RWPE2 (cell line): ENCODE data around the gene ARMC9.
A peak's percentile ranks its signal among the peaks of the same experiment; 100 is the strongest.

Experiments used
- ATAC-seq: fragments of 200-7000 bp; cut with Tn5 transposase; 3 replicates; pipeline ENCODE4 v1.9.1; 2021; ENCODE audit warnings: low read depth
- DNase-seq: peaks from one replicate; pipeline ENCODE4 v3.0.0-alpha.2; 2020; ENCODE audit warnings: low spot score
- H3K27ac ChIP-seq: fragments of 450-650 bp; 2 replicates; pipeline ENCODE4 v1.5.1; 2017; ENCODE audit warnings: mild to moderate bottlenecking; ENCODE audit not compliant: poor library complexity, severe bottlenecking
- H3K27me3 ChIP-seq: fragments of 250-450 bp; sonication (Bioruptor Pico); 2 replicates; pipeline ENCODE4 v1.5.1; 2021; ENCODE audit warnings: mild to moderate bottlenecking, moderate library complexity; ENCODE audit not compliant: insufficient read depth, poor library complexity, severe bottlenecking
- H3K36me3 ChIP-seq: fragments of 250-450 bp; sonication (Bioruptor Pico); 2 replicates; pipeline ENCODE4 v1.5.1; 2020; ENCODE audit warnings: low read depth, mild to moderate bottlenecking, moderate library complexity
- H3K4me1 ChIP-seq: fragments of 250-450 bp; sonication (Bioruptor Pico); 2 replicates; pipeline ENCODE4 v1.5.1; 2021; ENCODE audit warnings: mild to moderate bottlenecking, moderate library complexity; ENCODE audit not compliant: insufficient read depth, poor library complexity, severe bottlenecking
- H3K4me3 ChIP-seq: fragments of 250-450 bp; sonication (Bioruptor Pico); 2 replicates; pipeline ENCODE4 v1.5.1; 2021; ENCODE audit warnings: mild to moderate bottlenecking, moderate library complexity; ENCODE audit not compliant: severe bottlenecking
- H3K9me3 ChIP-seq: fragments of 250-450 bp; sonication (Bioruptor Pico); 2 replicates; pipeline ENCODE4 v1.5.1; 2021; ENCODE audit warnings: mild to moderate bottlenecking, moderate library complexity; ENCODE audit not compliant: severe bottlenecking
- TF ChIP-seq, protein P1 (sequence below): fragments of 450-650 bp; IDR thresholded peaks from one replicate; pipeline ENCODE4 v1.5.1; 2017; ENCODE audit warnings: mild to moderate bottlenecking, moderate library complexity; ENCODE audit not compliant: poor library complexity, severe bottlenecking

ARMC9 gene

GRCh38 chr2:231227310-231228162 lies 29.1 kb downstream of the ARMC9 start:
- peak; percentile 95 for ATAC-seq
- no peaks in the 10 kb centered on the region for H3K27me3 ChIP-seq
- H3K9me3 ChIP-seq: no peaks in the 10 kb centered on the region
- no peaks in the 10 kb centered on the region for H3K4me1 ChIP-seq
- no peak for DNase-seq
- H3K4me3 ChIP-seq: no peak overlapping the region
- H3K36me3 ChIP-seq: peaks cover 15% of the 10 kb centered on the region; the same call in 1 of the 2 replicates
- TF ChIP-seq, protein P1, sequence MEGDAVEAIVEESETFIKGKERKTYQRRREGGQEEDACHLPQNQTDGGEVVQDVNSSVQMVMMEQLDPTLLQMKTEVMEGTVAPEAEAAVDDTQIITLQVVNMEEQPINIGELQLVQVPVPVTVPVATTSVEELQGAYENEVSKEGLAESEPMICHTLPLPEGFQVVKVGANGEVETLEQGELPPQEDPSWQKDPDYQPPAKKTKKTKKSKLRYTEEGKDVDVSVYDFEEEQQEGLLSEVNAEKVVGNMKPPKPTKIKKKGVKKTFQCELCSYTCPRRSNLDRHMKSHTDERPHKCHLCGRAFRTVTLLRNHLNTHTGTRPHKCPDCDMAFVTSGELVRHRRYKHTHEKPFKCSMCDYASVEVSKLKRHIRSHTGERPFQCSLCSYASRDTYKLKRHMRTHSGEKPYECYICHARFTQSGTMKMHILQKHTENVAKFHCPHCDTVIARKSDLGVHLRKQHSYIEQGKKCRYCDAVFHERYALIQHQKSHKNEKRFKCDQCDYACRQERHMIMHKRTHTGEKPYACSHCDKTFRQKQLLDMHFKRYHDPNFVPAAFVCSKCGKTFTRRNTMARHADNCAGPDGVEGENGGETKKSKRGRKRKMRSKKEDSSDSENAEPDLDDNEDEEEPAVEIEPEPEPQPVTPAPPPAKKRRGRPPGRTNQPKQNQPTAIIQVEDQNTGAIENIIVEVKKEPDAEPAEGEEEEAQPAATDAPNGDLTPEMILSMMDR: peak; percentile 84
- H3K27ac ChIP-seq: no peak overlapping the region

GRCh38 chr2:231228223-231228622 lies 29.8 kb downstream of the ARMC9 start:
- no peak overlapping the region for H3K27ac ChIP-seq
- ATAC-seq (no peak), DNase-seq (no peak)
- no peaks in the 10 kb centered on the region for H3K4me1 ChIP-seq
- no peaks in the 10 kb centered on the region for H3K27me3 ChIP-seq
- H3K4me3 ChIP-seq: no peak overlapping the region
- no peaks in the 10 kb centered on the region for H3K9me3 ChIP-seq
- TF ChIP-seq, protein P1: no peak
- peaks cover 9% of the 10 kb centered on the region; the same call in 1 of the 2 replicates for H3K36me3 ChIP-seq

DNA sequence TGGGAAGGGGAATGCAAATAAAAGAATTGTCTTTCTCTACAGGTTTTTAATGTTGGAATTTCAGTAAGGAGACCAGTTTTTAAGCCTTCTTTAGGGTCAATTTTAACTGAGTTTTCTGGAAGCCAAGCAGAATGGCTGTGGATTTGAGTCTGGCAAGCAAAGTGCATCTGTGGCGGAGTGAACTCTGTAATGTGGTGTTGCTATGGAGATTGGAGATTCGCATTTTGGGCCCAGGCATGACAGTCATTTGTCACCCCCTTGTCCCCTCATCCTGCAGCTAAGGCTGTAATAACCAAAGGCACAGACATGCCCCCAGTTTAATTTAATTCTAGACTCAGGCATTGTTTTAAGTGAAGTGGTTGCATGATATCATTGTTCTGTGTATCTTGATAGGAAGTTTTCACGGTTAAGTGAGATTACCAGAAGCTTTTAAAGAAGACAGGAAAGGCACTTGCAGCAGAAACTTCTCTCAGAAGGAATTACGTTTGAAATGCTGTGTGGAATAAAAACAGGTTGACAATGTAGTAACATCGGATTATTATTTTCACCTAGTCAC lies 30.6 kb downstream of the ARMC9 start:
- no peaks in the 10 kb centered on the region for H3K9me3 ChIP-seq
- no peak for DNase-seq
- peaks cover 3% of the 10 kb centered on the region; the same call in 1 of the 2 replicates for H3K36me3 ChIP-seq
- no peak overlapping the region for H3K4me3 ChIP-seq
- ATAC-seq: no peak
- no peak overlapping the region for H3K27ac ChIP-seq
- TF ChIP-seq, protein P1: no peak
- no peaks in the 10 kb centered on the region for H3K27me3 ChIP-seq
- no peaks in the 10 kb centered on the region for H3K4me1 ChIP-seq

DNA sequence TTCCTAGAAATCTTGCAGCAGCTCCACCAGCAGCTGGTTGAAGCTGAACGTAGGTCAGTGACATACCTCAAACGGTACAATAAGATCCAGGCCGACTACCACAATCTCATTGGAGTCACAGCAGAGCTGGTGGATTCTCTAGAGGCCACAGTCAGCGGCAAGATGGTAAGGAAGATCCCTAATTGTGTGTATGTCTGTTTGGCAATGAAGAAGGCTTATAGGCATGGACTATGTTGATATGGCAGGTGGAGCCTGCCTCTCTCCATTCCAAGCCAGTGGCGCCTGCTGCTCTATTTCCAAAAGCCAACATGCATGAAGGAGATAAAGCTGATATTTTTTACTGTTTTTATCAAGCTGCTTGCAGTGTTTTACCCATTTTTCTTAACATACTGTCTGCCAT lies 36.8 kb downstream of the ARMC9 start:
- Histone ChIP-seq H3K27me3 (no peaks in the 10 kb centered on the region), H3K9me3 (no peaks in the 10 kb centered on the region), H3K4me1 (no peaks in the 10 kb centered on the region), H3K27ac (no peak overlapping the region), H3K36me3 (peaks cover 16% of the 10 kb centered on the region), H3K4me3 (no peak overlapping the region)
- TF ChIP-seq, protein P1: no peak
- ATAC-seq: no peak
- DNase-seq: no peak

- H3K27ac ChIP-seq: no peak overlapping the region
- DNase-seq: no peak
- TF ChIP-seq, protein P1: no peak
- peaks cover 16% of the 10 kb centered on the region for H3K36me3 ChIP-seq
- H3K27me3 ChIP-seq: no peaks in the 10 kb centered on the region
- no peaks in the 10 kb centered on the region for H3K9me3 ChIP-seq
- no peak for ATAC-seq
- no peaks in the 10 kb centered on the region for H3K4me1 ChIP-seq
- H3K4me3 ChIP-seq: no peak overlapping the region
Observed at GRCh38 chr2:231238689-231239088, 40.3 kb downstream of the ARMC9 start.
